CMK (cell line): ENCODE results near the gene KLHL21.
"Not testable (repeated sequence)": the region's sequence is repeated elsewhere in the genome, so short reads cannot be mapped to it uniquely, and the experiment has no call there.

Source experiments
- DNase-seq: peaks from one replicate; pipeline ENCODE4 v3.0.0-alpha.2; 2010; ENCODE audit warnings: low read depth

Gene KLHL21, protein sequence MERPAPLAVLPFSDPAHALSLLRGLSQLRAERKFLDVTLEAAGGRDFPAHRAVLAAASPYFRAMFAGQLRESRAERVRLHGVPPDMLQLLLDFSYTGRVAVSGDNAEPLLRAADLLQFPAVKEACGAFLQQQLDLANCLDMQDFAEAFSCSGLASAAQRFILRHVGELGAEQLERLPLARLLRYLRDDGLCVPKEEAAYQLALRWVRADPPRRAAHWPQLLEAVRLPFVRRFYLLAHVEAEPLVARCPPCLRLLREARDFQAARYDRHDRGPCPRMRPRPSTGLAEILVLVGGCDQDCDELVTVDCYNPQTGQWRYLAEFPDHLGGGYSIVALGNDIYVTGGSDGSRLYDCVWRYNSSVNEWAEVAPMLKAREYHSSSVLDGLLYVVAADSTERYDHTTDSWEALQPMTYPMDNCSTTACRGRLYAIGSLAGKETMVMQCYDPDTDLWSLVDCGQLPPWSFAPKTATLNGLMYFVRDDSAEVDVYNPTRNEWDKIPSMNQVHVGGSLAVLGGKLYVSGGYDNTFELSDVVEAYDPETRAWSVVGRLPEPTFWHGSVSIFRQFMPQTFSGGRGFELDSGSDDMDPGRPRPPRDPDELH

GRCh38 chr1:6602669-6603237 is at the start of gene KLHL21:
Gene KLHL21, minus strand, starts transcription at chr1:6602869. Its CDS starts 52 bp downstream, at chr1:6602817.
- peak; percentile 82 for DNase-seq

- DNase-seq, result no peak
Observed at GRCh38 chr1:6651909-6652308, 49.2 kb upstream of the KLHL21 start.

DNA sequence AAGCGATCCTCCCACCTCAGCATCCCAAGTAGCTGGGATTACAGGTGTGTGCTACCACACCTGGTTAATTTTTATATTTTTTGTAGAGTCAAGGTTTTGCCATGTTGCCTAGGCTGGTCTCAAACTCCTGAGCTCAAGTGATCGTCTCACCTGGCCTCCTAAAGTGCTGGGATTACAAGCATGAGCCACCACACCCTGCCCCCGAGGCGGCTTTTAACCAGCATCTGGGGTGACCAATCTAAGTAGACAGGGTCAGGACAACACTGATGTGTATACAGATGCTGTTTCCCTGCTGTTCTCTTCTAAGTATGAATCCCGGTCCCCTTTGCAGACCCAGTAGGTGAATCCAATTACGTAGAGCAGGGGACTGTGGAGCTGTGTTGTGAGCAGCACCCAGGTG is 45.9 kb upstream of the KLHL21 start:
- DNase-seq, result no peak

DNA sequence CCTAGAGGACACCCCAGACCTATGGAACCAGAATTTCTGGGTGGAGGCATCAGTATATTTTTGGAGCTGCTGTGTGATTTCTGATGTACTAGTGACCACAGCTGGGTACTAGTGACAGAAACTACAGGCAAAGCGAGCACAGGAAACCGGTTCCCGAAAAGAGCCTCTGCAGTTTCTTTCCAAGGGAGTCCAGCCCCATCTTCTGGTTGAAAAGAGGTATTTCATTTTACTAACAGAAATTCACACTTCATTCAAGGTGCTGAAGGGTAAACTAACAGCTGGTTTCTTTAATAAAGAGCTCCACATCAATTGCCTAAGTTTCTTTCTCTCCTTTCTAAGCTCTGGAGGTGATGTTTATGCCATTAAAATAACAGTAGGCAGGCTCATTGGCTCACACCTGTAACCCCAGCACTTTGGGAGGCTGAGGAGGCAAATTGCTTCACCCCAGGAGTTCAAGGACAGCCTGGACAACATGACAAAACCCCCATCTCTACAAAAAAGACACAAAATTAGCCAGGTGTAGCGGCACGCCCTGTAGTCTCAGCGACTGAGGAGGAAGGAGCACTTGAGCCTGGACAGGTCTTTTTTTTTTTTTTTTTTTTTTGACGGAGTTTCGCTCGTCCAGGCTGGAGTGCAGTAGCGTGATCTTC is 44.0 kb upstream of the KLHL21 start:
- no peak for DNase-seq

GRCh38 chr1:6645018-6645417 is 42.3 kb upstream of the KLHL21 start:
- no peak for DNase-seq

DNA sequence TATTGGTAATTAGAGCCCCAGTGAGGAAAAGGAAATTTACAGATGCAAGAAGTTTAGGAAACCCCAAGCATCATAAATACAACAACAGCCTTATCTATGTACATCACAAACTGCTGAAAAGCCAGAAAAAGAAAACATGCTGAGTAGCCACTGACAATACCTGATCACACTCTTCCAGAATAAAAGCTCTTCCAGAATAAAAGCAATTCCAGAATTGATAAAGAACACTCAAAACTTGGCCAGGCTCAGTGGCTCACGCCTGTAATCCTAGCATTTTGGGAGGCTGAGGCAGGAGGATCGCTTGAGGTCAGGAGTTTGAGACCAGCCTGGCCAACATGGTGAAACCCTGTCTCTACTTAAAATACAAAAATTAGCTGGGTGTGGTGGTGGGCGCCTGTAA is 38.2 kb upstream of the KLHL21 start:
- not testable (repeated sequence) for DNase-seq

- no peak for DNase-seq
Observed at GRCh38 chr1:6638226-6638625, 35.6 kb upstream of the KLHL21 start.

DNA sequence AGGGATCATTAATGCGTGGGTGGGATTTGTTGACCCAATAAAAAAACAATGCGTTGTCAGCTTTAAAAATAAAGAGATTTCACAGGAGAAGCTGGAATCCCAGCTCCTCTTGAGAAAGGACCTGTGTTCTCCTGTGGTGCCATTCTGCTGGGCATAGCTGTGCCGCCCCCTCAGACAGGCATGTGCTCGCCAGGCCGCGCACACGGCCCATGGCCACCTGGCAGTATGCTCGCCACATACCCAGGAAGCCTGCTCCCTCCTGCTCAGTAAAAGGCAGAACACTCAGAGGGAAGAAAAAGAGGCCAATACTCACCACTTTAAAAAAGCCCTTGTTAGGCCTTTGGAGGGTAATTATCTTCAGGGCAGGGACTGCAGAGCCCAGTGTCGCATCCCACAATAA is 35.1 kb upstream of the KLHL21 start:
- DNase-seq, result no peak

DNA sequence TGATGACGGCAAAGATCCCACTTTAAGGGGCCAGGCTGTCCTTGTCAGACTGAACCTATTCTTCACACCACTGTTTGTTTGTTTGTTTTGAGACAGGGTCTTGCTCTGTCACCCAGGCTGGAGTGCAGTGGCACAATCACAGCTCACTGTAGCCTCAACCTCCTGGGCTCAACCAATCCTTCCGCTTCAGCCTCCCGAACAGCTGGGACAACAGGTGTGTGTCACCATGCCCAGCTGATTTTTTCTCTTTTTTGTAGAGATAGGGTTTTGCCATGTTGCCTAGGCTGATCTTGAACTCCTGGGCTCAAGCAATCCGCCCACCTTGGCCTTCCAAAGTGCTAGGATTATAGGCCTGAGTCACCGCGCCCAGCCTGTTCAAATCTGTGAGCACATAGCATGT is 34.1 kb upstream of the KLHL21 start:
- not testable (repeated sequence) for DNase-seq

DNA sequence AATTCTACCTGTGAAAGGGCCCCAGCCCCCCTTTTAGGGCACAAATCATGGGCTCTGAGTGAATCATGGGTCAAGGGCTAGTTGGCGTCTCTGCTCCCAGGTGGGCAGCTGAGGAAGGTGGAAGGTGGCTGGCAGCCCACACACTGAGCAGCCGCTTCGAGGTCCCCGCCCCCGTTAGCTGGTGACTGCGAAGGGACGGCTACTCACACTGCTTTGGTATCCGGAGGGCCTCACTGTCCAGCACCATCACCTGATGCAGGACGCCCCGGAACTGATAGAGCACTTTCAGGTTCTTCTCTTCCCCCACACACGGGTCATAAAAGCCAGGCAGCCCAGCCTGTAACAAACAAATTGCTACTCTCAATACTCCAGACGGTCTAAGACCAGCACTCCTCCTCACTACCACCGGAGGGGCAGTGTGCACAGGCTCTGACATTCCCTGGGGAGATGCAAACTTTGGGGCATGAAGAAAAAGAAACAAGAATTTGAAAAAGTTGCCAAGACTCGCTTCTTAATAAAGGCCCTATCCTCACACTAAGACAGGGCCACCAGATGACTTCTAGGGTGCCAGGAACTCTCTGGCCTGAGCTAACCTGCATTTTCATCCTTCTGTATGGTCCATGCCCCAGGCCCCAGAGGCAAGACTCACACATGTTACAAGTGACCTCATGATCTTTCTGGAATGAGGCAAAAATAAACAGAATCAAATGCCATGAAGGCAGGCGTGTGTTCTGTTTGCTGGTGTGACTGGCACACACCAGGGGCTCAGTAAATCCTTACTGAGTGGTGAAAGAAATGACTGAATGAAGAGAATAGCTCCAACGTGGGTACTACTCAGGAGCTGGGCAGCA is 33.5 kb upstream of the KLHL21 start:
- DNase-seq, result no peak

DNA sequence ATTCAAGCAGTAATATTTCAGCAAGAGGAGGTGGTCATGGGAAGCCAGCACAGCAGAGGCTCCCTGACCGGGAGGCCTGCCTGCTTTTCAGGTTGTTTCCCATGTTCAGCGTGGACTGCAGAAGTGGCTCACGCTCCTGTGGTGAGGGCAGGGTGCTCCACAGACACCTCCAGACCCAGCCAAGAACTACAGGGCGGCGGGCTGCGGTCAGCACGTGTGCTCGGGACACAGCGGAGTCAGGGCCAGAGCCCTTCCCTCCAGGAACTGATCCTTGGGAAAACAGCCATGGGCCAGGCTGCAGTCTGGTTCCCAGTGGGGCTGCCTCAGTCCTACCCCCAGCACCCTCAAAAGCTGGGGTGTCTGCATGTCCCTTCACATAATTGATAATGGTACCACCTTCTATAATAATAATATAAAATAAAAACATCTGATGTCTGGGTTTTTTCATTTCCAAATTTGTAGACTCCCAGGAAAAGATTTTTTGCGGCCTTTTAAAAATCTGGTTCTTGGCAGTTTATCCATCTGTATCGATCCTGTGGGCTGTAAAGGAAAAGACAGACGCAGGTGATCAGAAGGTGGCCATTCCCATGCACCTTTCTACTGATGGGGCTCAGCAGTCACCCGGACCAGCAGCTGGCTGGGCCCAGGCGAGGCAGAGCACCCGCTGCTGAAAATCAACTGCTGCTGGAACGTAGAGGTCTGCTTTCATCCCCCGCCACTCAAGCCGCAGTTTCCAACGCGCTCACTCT is 32.7 kb upstream of the KLHL21 start:
- no peak for DNase-seq

GRCh38 chr1:6634371-6635052 is 31.8 kb upstream of the KLHL21 start:
- no peak for DNase-seq

DNA sequence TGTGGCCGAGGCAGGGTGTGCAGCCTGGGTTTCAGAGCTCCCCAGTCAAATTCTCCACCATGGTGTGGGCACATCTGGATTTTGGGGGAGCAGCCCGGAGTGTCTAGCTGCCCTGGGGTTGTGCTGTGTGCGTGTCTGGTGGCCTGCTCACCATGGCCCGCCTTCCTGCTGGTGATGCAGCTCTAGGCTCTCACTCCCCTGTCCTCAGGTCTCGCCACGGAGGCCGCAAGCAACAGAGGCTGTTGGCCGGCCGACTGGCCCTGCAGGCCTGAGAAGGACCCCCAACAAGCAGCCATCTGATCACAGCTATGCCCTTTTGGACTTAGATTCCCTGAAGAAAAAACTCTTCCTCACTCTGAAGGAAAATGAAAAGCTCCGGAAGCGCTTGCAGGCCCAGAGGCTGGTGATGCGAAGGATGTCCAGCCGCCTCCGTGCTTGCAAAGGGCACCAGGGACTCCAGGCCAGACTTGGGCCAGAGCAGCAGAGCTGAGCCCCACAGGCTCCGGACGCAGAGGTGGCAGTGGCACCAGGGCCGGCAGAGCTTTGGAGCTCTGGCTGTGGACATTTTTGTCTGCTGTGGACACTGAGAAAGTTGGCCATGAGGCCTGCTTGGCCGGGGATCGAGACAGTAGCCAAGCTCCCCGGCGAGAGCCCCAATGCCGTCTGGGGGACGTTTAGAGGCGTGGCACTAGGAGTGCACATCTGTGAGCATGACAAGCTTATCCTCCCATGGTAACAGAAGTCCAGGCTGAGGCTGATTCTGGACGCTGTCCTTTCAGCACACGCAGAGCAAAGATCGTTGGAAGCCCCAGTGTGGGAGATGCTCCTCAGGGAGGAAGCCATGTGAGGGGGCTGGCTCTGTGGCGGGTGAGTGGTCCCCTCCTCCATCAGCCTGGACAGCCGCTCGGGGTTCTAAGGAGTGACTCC is 30.2 kb upstream of the KLHL21 start:
- DNase-seq, result no peak

- no peak for DNase-seq
Observed at GRCh38 chr1:6631058-6631457, 28.4 kb upstream of the KLHL21 start.

DNA sequence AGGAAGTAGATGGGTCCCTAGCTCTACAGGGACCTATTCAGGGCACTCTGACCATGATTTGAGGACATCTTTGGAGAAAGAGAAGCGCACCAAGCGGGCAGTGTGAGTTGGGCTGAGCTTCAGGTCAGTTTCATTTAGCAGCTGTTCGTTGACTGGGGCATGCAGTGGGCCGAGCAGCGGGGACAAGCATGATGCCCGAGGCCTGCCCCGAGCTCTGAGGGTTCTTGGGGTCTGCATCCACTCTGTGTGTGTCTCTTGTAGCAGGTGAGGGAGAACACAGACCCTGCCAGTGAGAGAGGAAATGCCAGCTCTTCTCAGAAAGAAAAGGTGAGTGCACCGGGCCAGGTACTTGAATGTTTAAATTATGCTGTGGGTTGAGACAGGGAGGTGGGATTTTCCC is 27.4 kb upstream of the KLHL21 start:
- no peak for DNase-seq

- DNase-seq, result no peak
Observed at GRCh38 chr1:6628971-6629479, 26.4 kb upstream of the KLHL21 start.

DNA sequence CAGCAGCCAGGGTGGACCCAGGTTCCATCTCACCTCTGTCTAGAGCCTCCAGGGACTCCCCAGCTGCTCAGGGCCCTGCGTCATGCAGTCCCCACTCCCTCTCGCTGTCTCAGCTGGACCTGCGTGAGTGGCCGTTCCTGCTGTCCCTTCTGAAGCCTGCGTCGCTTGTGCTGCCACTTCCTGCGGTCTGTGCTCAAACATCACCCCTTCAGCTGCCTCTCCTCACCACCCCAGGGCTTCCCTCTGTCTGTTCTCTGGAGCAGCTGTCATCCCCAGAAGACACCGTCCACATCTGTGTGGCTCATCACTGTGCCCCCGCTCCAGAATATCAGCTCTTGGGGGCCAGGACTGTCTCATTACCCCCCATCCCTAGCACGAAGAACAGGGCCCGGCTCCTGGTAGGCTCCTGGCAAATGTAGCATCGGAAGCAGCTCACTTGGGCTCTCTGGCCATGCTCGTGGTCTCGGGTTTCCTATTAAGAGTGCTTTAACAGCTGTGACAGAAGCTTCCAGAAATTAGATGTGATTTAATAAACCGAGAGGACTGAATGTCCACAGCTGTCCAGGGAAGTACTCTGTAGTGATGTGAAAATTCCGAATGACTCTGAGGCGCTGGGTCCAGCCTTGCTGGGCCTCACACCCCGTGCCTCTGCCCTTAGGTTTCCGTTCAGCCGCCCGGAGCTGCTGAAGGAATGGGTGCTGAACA is 25.3 kb upstream of the KLHL21 start:
- DNase-seq, result no peak

DNA sequence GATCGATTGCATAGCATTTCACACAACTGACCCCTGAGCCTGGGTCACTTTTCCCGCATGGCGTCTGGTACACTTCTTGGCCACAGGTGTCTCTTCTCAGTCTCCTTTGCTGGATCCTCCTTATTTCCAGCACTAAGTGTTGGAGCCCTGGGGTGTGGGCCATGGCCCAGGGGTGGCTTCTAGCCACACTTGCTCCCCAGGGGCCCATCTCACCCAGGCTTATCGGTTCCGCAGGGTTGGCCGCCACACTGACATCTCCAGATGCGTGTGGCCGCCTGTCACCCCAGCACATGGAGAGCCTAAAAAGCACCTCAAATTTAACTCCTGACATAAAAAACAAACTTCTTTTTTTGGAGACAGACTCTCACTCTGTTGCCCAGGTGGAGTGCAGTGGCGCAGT is 24.4 kb upstream of the KLHL21 start:
- DNase-seq, result no peak
